WTC11 (cell line): ENCODE data around the gene LPAR3. TPM values are rescaled to one million over a fixed set of nuclear protein-coding genes. Genes with fewer than 3 reads are reported as not detected.

ENCODE experiments used
- ATAC-seq: fragments of 200-7000 bp; cut with Tn5 transposase; 2 replicates; pipeline ENCODE4 v1.10.0; 2021; ENCODE audit warnings: mild to moderate bottlenecking, moderate library complexity
- CTCF ChIA-PET: fragments of 300-600 bp; sonication (Branson Sonifier 250); formaldehyde crosslinking; loops from one replicate; lab custom pipeline; 2021; ENCODE audit warnings: antibody characterized with exemption; lab: Charles Lee
- POLR2A ChIA-PET: fragments of 350-600 bp; sonication (Branson Sonifier 250); formaldehyde crosslinking; loops from one replicate; lab custom pipeline; 2021; ENCODE audit warnings: antibody characterized with exemption; lab: Charles Lee
- DNase-seq: peaks from one replicate; pipeline ENCODE4 v3.0.0; 2021; ENCODE audit warnings: low spot score
- H3K27ac Mint-ChIP-seq: 2 replicates; pipeline ENCODE4 v1.8.0; 2021; ENCODE audit warnings: mixed read lengths
- H3K27me3 Mint-ChIP-seq: 2 replicates; pipeline ENCODE4 v1.8.0; 2021; ENCODE audit warnings: low read depth, mild to moderate bottlenecking, moderate library complexity, mixed read lengths
- H3K36me3 Mint-ChIP-seq: 2 replicates; pipeline ENCODE4 v1.8.0; 2021; ENCODE audit warnings: mixed read lengths
- H3K4me1 Mint-ChIP-seq: 2 replicates; pipeline ENCODE4 v1.8.0; 2022; ENCODE audit warnings: mixed read lengths
- H3K4me3 Mint-ChIP-seq: 2 replicates; pipeline ENCODE4 v1.8.0; 2021; ENCODE audit warnings: mild to moderate bottlenecking, moderate library complexity, mixed read lengths
- H3K9me3 Mint-ChIP-seq: 2 replicates; pipeline ENCODE4 v1.8.0; 2021; ENCODE audit warnings: mixed read lengths
- ELF4 ChIP-seq: sonication (generic); formaldehyde crosslinking; IDR thresholded peaks from 2 replicates; pipeline ENCODE4 v1.8.1; 2022; ENCODE audit warnings: low read depth, mild to moderate bottlenecking, moderate library complexity, missing genetic modification reagents
- FOXK1 ChIP-seq: sonication (generic); formaldehyde crosslinking; IDR thresholded peaks from 2 replicates; pipeline ENCODE4 v1.8.0; 2022; ENCODE audit warnings: mild to moderate bottlenecking, moderate library complexity, missing genetic modification reagents
- PRRX2 ChIP-seq: fragments of 250-450 bp; sonication (Bioruptor Pico); IDR thresholded peaks from 2 replicates; pipeline ENCODE4 v1.8.0; 2021; ENCODE audit warnings: mild to moderate bottlenecking
- RELA ChIP-seq: sonication (generic); formaldehyde crosslinking; IDR thresholded peaks from 2 replicates; pipeline ENCODE4 v1.8.1; 2022; ENCODE audit warnings: missing genetic modification reagents, mild to moderate bottlenecking, borderline replicate concordance
- SMAD4 ChIP-seq: sonication (generic); formaldehyde crosslinking; IDR thresholded peaks from 2 replicates; pipeline ENCODE4 v1.8.0; 2022; ENCODE audit warnings: mild to moderate bottlenecking, missing genetic modification reagents
- TP53 ChIP-seq: sonication (generic); formaldehyde crosslinking; IDR thresholded peaks from 2 replicates; pipeline ENCODE4 v1.8.1; 2023; ENCODE audit warnings: mild to moderate bottlenecking, missing genetic modification reagents
- ZNF671 ChIP-seq: fragments of 250-450 bp; sonication (Bioruptor Pico); IDR thresholded peaks from 2 replicates; pipeline ENCODE4 v1.8.0; 2021; ENCODE audit warnings: mild to moderate bottlenecking
- total RNA-seq: library from RNA; stranded (reverse); gene quantifications from 3 replicates; pipeline ENCODE4 v1.2.3, GENCODE V29; 2021
- TF ChIP-seq, protein P1 (sequence below): sonication (generic); formaldehyde crosslinking; IDR thresholded peaks from 2 replicates; pipeline ENCODE4 v1.8.0; 2022; ENCODE audit warnings: mild to moderate bottlenecking, missing genetic modification reagents
- TF ChIP-seq, protein P2 (sequence below): sonication (generic); formaldehyde crosslinking; IDR thresholded peaks from 2 replicates; pipeline ENCODE4 v1.8.0; 2022; ENCODE audit warnings: mild to moderate bottlenecking, missing genetic modification reagents
- TF ChIP-seq, protein P3 (sequence below): fragments of 200-600 bp; IDR thresholded peaks from 2 replicates; pipeline ENCODE4 v1.8.0; 2022; ENCODE audit warnings: antibody characterized with exemption
- TF ChIP-seq, protein P4 (sequence below): sonication (generic); formaldehyde crosslinking; conservative IDR thresholded peaks from 2 replicates; pipeline ENCODE4 v1.8.1; 2023; ENCODE audit warnings: mild to moderate bottlenecking, low read depth, missing genetic modification reagents, moderate library complexity
- TF ChIP-seq, protein P5 (sequence below): sonication (generic); formaldehyde crosslinking; IDR thresholded peaks from 2 replicates; pipeline ENCODE4 v1.8.0; 2022; ENCODE audit warnings: missing genetic modification reagents
- TF ChIP-seq, protein P6 (sequence below): sonication (generic); formaldehyde crosslinking; IDR thresholded peaks from 2 replicates; pipeline ENCODE4 v1.8.1; 2023; ENCODE audit warnings: mild to moderate bottlenecking, missing genetic modification reagents, moderate library complexity

Gene LPAR3
- total RNA-seq, 1 experiment from 2014 or later = 33.3 TPM

DNA sequence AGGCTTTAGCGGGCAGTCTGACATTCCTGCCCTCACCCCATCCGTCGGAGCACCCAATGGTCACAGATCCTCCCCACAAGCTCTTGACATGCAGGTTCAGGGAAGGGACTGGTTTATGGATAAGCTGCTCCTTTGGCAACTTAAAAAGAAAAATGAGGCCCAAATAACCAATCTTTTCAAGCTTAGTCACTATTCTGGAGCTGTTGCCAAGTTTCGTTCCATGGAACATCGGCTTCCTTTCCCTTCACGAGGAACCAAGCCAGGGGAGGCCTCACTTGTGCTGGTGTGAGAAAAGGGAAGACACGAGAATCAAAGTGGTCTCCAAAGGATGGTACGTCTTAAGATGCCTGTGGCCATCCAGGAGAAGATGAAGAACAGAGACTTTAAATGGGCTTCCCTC, 46.1 kb upstream of the LPAR3 start:
- DNase-seq = no peak
- H3K27me3 Mint-ChIP-seq = no peaks in the 10 kb centered on the region
- CTCF ChIA-PET = interaction anchor here (1.4 to 2.2 kb wide), 5 partner anchors 157 to 320 kb away, joined by 3 to 9 read pairs (median 5); partner anchors contain the start of gene C1orf52
- H3K4me1 Mint-ChIP-seq = peaks cover 10% of the 10 kb centered on the region
- no peak for ATAC-seq
- TF ChIP-seq, protein P1, sequence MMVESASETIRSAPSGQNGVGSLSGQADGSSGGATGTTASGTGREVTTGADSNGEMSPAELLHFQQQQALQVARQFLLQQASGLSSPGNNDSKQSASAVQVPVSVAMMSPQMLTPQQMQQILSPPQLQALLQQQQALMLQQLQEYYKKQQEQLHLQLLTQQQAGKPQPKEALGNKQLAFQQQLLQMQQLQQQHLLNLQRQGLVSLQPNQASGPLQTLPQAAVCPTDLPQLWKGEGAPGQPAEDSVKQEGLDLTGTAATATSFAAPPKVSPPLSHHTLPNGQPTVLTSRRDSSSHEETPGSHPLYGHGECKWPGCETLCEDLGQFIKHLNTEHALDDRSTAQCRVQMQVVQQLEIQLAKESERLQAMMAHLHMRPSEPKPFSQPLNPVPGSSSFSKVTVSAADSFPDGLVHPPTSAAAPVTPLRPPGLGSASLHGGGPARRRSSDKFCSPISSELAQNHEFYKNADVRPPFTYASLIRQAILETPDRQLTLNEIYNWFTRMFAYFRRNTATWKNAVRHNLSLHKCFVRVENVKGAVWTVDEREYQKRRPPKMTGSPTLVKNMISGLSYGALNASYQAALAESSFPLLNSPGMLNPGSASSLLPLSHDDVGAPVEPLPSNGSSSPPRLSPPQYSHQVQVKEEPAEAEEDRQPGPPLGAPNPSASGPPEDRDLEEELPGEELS (CRISPR knock-in tag) = no peak
- TF ChIP-seq, protein P2, sequence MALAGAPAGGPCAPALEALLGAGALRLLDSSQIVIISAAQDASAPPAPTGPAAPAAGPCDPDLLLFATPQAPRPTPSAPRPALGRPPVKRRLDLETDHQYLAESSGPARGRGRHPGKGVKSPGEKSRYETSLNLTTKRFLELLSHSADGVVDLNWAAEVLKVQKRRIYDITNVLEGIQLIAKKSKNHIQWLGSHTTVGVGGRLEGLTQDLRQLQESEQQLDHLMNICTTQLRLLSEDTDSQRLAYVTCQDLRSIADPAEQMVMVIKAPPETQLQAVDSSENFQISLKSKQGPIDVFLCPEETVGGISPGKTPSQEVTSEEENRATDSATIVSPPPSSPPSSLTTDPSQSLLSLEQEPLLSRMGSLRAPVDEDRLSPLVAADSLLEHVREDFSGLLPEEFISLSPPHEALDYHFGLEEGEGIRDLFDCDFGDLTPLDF = no peak
- no peak for TF ChIP-seq SMAD4 (CRISPR knock-in tag)
- no peak for TF ChIP-seq ELF4
- TF ChIP-seq, all 79 proteins: peak for 0
- Mint-ChIP-seq H3K9me3 (no peaks in the 10 kb centered on the region), H3K27ac (no peak overlapping the region), H3K36me3 (no peaks in the 10 kb centered on the region), H3K4me3 (no peak overlapping the region)
- POLR2A ChIA-PET = no interaction called here

DNA sequence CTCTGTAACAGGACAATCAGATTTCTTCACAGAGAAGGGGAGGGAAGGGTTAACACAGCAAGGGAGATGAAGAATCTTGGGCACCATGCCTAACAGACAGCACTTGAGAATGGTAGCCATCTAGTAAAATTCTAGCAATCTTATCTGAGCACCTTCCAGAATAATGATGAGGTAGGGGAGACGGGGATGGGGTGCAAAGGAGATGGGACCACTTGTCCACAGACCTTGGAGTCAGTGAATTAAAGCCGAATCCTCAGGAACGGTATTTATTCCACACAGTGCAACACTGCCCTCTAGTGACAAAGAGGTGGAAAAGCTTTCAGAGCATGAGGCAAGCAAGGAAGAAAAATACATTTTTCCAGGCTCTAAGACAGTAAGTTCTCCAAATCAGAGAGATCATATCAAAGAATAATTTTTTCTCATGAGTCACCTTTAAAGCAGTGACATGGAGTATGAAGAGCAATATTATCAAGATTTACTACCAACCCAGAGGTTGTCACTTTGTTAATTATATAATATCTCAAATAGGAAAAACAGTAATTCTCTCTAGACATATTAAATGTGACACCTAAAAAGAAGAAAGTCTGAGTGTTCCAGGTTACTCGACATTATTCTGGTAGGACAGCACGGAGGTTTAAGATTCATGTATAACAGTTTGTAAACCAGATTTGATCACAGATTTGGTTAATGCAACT, 43.3 kb upstream of the LPAR3 start:
- H3K4me1 Mint-ChIP-seq = peaks cover 10% of the 10 kb centered on the region
- ATAC-seq (peak; percentile 78), DNase-seq (no peak)
- TF ChIP-seq, protein P3, sequence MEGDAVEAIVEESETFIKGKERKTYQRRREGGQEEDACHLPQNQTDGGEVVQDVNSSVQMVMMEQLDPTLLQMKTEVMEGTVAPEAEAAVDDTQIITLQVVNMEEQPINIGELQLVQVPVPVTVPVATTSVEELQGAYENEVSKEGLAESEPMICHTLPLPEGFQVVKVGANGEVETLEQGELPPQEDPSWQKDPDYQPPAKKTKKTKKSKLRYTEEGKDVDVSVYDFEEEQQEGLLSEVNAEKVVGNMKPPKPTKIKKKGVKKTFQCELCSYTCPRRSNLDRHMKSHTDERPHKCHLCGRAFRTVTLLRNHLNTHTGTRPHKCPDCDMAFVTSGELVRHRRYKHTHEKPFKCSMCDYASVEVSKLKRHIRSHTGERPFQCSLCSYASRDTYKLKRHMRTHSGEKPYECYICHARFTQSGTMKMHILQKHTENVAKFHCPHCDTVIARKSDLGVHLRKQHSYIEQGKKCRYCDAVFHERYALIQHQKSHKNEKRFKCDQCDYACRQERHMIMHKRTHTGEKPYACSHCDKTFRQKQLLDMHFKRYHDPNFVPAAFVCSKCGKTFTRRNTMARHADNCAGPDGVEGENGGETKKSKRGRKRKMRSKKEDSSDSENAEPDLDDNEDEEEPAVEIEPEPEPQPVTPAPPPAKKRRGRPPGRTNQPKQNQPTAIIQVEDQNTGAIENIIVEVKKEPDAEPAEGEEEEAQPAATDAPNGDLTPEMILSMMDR = peak; percentile 86
- TF ChIP-seq SMAD4 (CRISPR knock-in tag) = no peak
- no peaks in the 10 kb centered on the region; the same call in 1 of the 2 replicates for H3K27me3 Mint-ChIP-seq
- H3K27ac Mint-ChIP-seq = no peak overlapping the region
- H3K36me3 Mint-ChIP-seq = no peaks in the 10 kb centered on the region
- no peaks in the 10 kb centered on the region for H3K9me3 Mint-ChIP-seq
- H3K4me3 Mint-ChIP-seq = no peak overlapping the region
- POLR2A ChIA-PET = no interaction called here
- CTCF ChIA-PET = interaction anchor here (0.5 to 3.5 kb wide), 9 partner anchors 8 to 304 kb away, joined by 3 to 33 read pairs (median 5); no protein-coding TSS in a partner anchor

DNA sequence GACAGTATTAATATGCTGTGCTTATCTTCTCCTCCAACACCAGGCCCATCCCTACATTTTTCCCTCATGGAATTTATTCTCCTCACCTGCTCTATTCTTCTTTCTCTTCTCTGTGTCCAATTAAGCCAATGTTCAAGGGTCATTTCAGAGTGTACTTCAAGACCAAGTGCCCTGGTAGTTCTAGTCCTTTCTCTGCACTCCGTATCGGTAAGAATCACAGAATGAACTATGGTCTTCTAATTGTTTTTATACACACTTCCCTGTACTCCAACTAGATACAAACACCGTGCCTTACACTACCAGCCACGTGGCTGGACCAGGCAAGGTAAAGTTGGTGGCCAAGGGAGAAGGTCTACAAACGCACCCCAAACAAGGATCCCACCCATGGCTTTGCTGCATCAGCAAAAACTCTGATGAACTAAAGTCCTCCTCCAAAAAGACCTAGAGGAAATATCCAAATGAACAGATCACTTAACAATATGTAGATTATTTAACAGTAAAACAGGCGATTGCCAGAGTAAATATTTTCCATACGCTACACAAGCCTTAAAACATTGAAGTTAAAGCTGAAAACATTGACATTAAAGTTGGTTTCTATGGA, 40.1 kb upstream of the LPAR3 start:
- H3K27ac Mint-ChIP-seq = no peak overlapping the region
- H3K36me3 Mint-ChIP-seq = no peaks in the 10 kb centered on the region
- H3K4me3 Mint-ChIP-seq = no peak overlapping the region
- no peaks in the 10 kb centered on the region for H3K9me3 Mint-ChIP-seq
- H3K4me1 Mint-ChIP-seq = peaks cover 19% of the 10 kb centered on the region
- ChIA-PET POLR2A (no interaction called here), CTCF (interaction anchor here (1.0 to 3.5 kb wide), 4 partner anchors 12 to 329 kb away, joined by 3 to 33 read pairs (median 14); no protein-coding TSS in a partner anchor)
- no peak for ATAC-seq
- no peak for TF ChIP-seq ZNF671 (CRISPR knock-in tag)
- H3K27me3 Mint-ChIP-seq = no peaks in the 10 kb centered on the region; the same call in 1 of the 2 replicates
- DNase-seq = no peak

DNA sequence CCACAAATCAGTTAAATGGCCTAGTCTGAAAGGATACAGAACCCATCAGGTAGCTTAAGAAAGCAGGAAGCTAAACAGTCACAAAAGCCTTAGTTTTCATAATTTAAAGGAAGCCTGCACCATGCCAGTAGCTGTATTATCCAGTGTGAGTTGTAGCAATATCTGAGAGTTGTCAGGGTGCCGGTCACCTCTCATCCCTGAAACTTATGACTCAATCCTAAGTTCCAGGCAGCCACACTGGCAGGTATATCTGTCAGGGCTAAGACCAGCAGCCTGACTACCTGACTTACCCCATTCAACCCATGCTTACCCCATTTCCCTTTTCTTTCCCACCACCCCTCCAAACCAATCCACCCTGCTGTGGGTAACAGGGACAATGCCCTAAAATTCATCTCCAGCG, 37.8 kb upstream of the LPAR3 start:
- ATAC-seq (no peak), DNase-seq (no peak)
- ChIA-PET POLR2A (no interaction called here), CTCF (interaction anchor here (1.6 kb wide), 1 partner anchor 329 kb away, joined by 3 read pairs; the partner anchor contains the start of gene C1orf52)
- H3K27me3 Mint-ChIP-seq = no peaks in the 10 kb centered on the region; the same call in 1 of the 2 replicates
- 0 out of 2 replicates have a peak overlapping the region, but pooled peaks have one; percentile 34 for H3K27ac Mint-ChIP-seq
- no peaks in the 10 kb centered on the region for H3K36me3 Mint-ChIP-seq
- peaks cover 17% of the 10 kb centered on the region for H3K4me1 Mint-ChIP-seq
- H3K9me3 Mint-ChIP-seq = no peaks in the 10 kb centered on the region
- H3K4me3 Mint-ChIP-seq = no peak overlapping the region
- TF ChIP-seq PRRX2 (CRISPR knock-in tag) (no peak), TP53 (no peak), FOXK1 (CRISPR knock-in tag) (no peak), RELA (CRISPR knock-in tag) (no peak)
- TF ChIP-seq, protein P4, sequence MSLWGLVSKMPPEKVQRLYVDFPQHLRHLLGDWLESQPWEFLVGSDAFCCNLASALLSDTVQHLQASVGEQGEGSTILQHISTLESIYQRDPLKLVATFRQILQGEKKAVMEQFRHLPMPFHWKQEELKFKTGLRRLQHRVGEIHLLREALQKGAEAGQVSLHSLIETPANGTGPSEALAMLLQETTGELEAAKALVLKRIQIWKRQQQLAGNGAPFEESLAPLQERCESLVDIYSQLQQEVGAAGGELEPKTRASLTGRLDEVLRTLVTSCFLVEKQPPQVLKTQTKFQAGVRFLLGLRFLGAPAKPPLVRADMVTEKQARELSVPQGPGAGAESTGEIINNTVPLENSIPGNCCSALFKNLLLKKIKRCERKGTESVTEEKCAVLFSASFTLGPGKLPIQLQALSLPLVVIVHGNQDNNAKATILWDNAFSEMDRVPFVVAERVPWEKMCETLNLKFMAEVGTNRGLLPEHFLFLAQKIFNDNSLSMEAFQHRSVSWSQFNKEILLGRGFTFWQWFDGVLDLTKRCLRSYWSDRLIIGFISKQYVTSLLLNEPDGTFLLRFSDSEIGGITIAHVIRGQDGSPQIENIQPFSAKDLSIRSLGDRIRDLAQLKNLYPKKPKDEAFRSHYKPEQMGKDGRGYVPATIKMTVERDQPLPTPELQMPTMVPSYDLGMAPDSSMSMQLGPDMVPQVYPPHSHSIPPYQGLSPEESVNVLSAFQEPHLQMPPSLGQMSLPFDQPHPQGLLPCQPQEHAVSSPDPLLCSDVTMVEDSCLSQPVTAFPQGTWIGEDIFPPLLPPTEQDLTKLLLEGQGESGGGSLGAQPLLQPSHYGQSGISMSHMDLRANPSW (CRISPR knock-in tag) = no peak
- TF ChIP-seq, protein P5, sequence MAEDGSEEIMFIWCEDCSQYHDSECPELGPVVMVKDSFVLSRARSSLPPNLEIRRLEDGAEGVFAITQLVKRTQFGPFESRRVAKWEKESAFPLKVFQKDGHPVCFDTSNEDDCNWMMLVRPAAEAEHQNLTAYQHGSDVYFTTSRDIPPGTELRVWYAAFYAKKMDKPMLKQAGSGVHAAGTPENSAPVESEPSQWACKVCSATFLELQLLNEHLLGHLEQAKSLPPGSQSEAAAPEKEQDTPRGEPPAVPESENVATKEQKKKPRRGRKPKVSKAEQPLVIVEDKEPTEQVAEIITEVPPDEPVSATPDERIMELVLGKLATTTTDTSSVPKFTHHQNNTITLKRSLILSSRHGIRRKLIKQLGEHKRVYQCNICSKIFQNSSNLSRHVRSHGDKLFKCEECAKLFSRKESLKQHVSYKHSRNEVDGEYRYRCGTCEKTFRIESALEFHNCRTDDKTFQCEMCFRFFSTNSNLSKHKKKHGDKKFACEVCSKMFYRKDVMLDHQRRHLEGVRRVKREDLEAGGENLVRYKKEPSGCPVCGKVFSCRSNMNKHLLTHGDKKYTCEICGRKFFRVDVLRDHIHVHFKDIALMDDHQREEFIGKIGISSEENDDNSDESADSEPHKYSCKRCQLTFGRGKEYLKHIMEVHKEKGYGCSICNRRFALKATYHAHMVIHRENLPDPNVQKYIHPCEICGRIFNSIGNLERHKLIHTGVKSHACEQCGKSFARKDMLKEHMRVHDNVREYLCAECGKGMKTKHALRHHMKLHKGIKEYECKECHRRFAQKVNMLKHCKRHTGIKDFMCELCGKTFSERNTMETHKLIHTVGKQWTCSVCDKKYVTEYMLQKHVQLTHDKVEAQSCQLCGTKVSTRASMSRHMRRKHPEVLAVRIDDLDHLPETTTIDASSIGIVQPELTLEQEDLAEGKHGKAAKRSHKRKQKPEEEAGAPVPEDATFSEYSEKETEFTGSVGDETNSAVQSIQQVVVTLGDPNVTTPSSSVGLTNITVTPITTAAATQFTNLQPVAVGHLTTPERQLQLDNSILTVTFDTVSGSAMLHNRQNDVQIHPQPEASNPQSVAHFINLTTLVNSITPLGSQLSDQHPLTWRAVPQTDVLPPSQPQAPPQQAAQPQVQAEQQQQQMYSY (CRISPR knock-in tag) = no peak
- TF ChIP-seq, protein P6, sequence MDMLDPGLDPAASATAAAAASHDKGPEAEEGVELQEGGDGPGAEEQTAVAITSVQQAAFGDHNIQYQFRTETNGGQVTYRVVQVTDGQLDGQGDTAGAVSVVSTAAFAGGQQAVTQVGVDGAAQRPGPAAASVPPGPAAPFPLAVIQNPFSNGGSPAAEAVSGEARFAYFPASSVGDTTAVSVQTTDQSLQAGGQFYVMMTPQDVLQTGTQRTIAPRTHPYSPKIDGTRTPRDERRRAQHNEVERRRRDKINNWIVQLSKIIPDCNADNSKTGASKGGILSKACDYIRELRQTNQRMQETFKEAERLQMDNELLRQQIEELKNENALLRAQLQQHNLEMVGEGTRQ (CRISPR knock-in tag) = no peak
